Sigmoid colon (tissue), 7 donors: ENCODE results near the gene TMEM63C. TPM values are rescaled to one million over a fixed set of nuclear protein-coding genes. Genes with fewer than 3 reads are reported as not detected.

Experiments used
- DNase-seq: peaks from one replicate; pipeline ENCODE4 v3.0.0-alpha.2; 2019
- H3K27ac ChIP-seq, 4 donors: fragments of 200-600 bp; sonication (generic); one replicate each; pipeline ENCODE4 v1.5.1; 2016 to 2019; ENCODE audit warnings: mild to moderate bottlenecking in 1 of 4
- H3K27me3 ChIP-seq, 3 donors: fragments of 200-600 bp; sonication (generic); one replicate each; pipeline ENCODE4 v1.5.1; 2019; ENCODE audit warnings: mild to moderate bottlenecking in 1 of 3
- H3K36me3 ChIP-seq, 4 donors: fragments of 200-600 bp; sonication (generic); one replicate each; pipeline ENCODE4 v1.5.1; 2016 to 2019
- H3K4me1 ChIP-seq, 4 donors: fragments of 200-600 bp; sonication (generic); one replicate each; pipeline ENCODE4 v1.5.1; 2017 to 2019
- H3K4me3 ChIP-seq, 4 donors: fragments of 200-600 bp; sonication (generic); one replicate each; pipeline ENCODE4 v1.5.1; 2017 to 2019; ENCODE audit warnings: mild to moderate bottlenecking in 2 of 4, moderate library complexity in 1 of 4
- H3K9me3 ChIP-seq, 4 donors: fragments of 200-600 bp in 3 of 4; sonication (generic) in 3 of 4; one replicate each; pipeline versions ENCODE4 v1.5.1 to v1.6.1; 2013 to 2019
- CTCF ChIP-seq, 4 experiments: fragments of 450-650 bp in 3 of 4; fragments of 200-600 bp in 1 of 4; IDR thresholded peaks; one replicate each; pipeline ENCODE4 v1.5.1; 2016 to 2019; ENCODE audit warnings: antibody characterized with exemption in 4 of 4, mild to moderate bottlenecking in 3 of 4, moderate library complexity in 2 of 4
- EP300 ChIP-seq, 4 donors: sonication (generic); formaldehyde crosslinking; IDR thresholded peaks; one replicate each; pipeline ENCODE4 v1.6.1; 2017; ENCODE audit warnings: antibody characterized with exemption in 4 of 4
- POLR2A ChIP-seq, 2 donors: fragments of 450-650 bp; IDR thresholded peaks; one replicate each; pipeline ENCODE4 v1.6.1; 2016; ENCODE audit warnings: antibody characterized with exemption in 2 of 2, mild to moderate bottlenecking in 2 of 2, moderate library complexity in 2 of 2
- POLR2AphosphoS5 ChIP-seq, 4 donors: sonication (generic); formaldehyde crosslinking; IDR thresholded peaks; one replicate each; pipeline ENCODE4 v1.6.1; 2017; ENCODE audit warnings: antibody characterized with exemption in 4 of 4
- WGBS, 2 donors: extraction: QIAGEN DNeasy Blood & Tissue Kit; methylation state at CpG; one replicate each; pipeline ENCODE4 v1.1.7; 2013; 5-methylcytosine and 5-hydroxymethylcytosine counted together
- intact Hi-C: fragments of 100-400 bp; cut with DNase I; formaldehyde crosslinking; loops from one replicate; pipeline ENCODE4 v1.15.1; 2023
- polyA plus RNA-seq, 3 donors: library from polyadenylated mRNA; stranded (reverse); fragments of 200-250 nt; gene quantifications; one replicate each; pipeline ENCODE4 v1.2.3, GENCODE V29; 2013
- total RNA-seq, 4 donors: library from RNA; depleted of rRNA; stranded (reverse); fragments of >200 nt; gene quantifications; one replicate each; pipeline ENCODE4 v1.1.0, GENCODE V29; 2016
- donor health status: healthy with polysubstance abuse.
- donor health status: Bipolar disorder and iron deficiency.
- donor health status: healthy.

TMEM63C gene
- total and polyA plus RNA-seq, 7 donors = 0.28 to 6.5 (median 1.8) TPM

DNA sequence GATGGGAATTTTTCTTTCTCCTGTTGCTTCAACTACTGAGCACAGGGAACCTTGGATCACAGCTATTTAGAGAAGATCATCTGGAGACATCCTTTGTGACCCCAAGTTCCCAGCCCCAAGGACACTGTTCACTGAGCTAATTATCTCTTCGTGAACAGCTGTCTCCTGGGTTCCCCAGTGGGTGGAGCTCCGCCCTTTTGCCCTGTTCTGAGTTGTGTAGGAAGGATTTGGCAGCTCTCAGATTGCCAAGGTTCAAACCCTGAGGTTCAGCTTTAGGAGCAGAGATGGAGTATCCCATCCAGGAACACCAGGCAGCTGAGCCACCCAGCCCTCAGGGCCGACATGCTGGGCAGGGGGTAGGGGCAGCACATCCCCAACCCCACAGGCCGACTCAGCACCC lies 57.4 kb downstream of the TMEM63C start:
- Histone ChIP-seq H3K36me3 (no peaks in the 10 kb centered on the region), H3K27me3 (no peaks in the 10 kb centered on the region), H3K4me1 (no peaks in the 10 kb centered on the region), H3K9me3 (no peaks in the 10 kb centered on the region), H3K27ac (no peak overlapping the region), H3K4me3 (no peak overlapping the region)
- no peak for TF ChIP-seq POLR2A (IDR thresholded peaks at IDR 0.05)
- TF ChIP-seq EP300 (IDR thresholded peaks at IDR 0.05) = no peak
- no peak for TF ChIP-seq CTCF (IDR thresholded peaks at IDR 0.05)
- no peak for TF ChIP-seq POLR2AphosphoS5 (IDR thresholded peaks at IDR 0.05)
- DNase-seq = no peak
- WGBS, 2 donors = 55 to 67% methylated on average over 4 of the region's 4 CpGs
- intact Hi-C loops = no loop called here

DNA sequence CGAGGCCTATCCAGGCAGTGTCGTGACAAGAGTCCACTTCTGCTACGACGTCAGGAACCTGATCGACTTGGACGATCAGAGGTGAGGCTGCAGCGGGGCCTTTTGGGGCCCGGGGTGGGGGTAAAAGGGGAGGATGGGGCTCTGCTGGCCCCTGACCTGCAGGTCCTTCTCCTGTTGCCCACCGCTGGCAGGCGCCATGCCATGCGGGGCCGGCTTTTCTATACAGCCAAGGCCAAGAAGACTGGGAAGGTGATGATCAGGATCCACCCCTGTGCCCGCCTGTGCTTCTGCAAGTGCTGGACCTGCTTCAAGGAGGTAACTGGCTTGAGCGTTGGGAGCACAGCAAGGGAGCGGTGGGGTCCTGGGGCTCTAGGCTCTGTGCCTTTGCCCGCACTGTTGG lies 57.8 kb downstream of the TMEM63C start:
- intact Hi-C loops = no loop called here
- no peaks in the 10 kb centered on the region for H3K9me3 ChIP-seq
- 96% methylated on average over 16 of the region's 16 CpGs for WGBS, 2 donors
- no peaks in the 10 kb centered on the region for H3K27me3 ChIP-seq
- H3K4me1 ChIP-seq = no peaks in the 10 kb centered on the region
- no peak overlapping the region for H3K4me3 ChIP-seq
- no peak for DNase-seq
- TF ChIP-seq POLR2AphosphoS5 (IDR thresholded peaks at IDR 0.05) (no peak), POLR2A (IDR thresholded peaks at IDR 0.05) (no peak), EP300 (IDR thresholded peaks at IDR 0.05) (no peak), CTCF (IDR thresholded peaks at IDR 0.05) (no peak)
- no peaks in the 10 kb centered on the region for H3K36me3 ChIP-seq
- no peak overlapping the region for H3K27ac ChIP-seq

GRCh38 chr14:77240336-77240915 lies 58.8 kb downstream of the TMEM63C start:
- intact Hi-C loops = no loop called here
- no peaks in the 10 kb centered on the region for H3K4me1 ChIP-seq
- WGBS, 2 donors = 82 to 88% methylated on average over 15 of the region's 15 CpGs
- no peaks in the 10 kb centered on the region for H3K36me3 ChIP-seq
- H3K9me3 ChIP-seq = no peaks in the 10 kb centered on the region
- H3K4me3 ChIP-seq = no peak overlapping the region
- no peak for TF ChIP-seq CTCF (IDR thresholded peaks at IDR 0.05)
- no peak for TF ChIP-seq EP300 (IDR thresholded peaks at IDR 0.05)
- TF ChIP-seq POLR2A (IDR thresholded peaks at IDR 0.05) = no peak
- no peak for TF ChIP-seq POLR2AphosphoS5 (IDR thresholded peaks at IDR 0.05)
- no peak for DNase-seq
- H3K27me3 ChIP-seq = no peaks in the 10 kb centered on the region
- H3K27ac ChIP-seq = no peak overlapping the region

- intact Hi-C loops = no loop called here
- no peaks in the 10 kb centered on the region for H3K9me3 ChIP-seq
- WGBS, 2 donors = 50 to 57% methylated on average over 2 of the region's 2 CpGs
These were observed 60.4 kb downstream of the TMEM63C start for GRCh38 chr14:77241955-77242354.

DNA sequence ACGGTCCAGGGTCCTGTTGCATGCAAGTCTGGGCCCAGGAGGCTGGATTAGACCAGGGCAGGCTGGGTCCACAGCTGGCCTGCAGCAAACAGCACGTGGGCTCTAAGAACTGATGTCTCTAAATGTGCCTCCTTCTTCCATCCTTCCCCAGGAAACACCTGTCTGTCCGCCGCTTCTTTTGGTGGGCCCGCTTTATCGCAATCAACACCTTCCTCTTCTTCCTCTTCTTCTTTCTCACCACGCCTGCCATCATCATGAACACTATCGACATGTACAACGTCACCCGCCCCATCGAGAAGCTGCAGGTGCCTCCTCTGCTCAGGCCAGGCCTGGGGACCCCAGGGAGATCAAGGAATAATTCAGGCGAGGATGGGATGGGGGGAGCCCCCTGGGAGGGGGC lies 61.2 kb downstream of the TMEM63C start:
- Histone ChIP-seq H3K27ac (no peak overlapping the region), H3K27me3 (no peaks in the 10 kb centered on the region), H3K9me3 (no peaks in the 10 kb centered on the region), H3K4me1 (no peaks in the 10 kb centered on the region), H3K36me3 (no peaks in the 10 kb centered on the region), H3K4me3 (no peak overlapping the region)
- intact Hi-C loops = no loop called here
- 52 to 86% methylated on average over 12 of the region's 12 CpGs for WGBS, 2 donors
- TF ChIP-seq POLR2A (IDR thresholded peaks at IDR 0.05) = no peak
- no peak for TF ChIP-seq POLR2AphosphoS5 (IDR thresholded peaks at IDR 0.05)
- no peak for TF ChIP-seq CTCF (IDR thresholded peaks at IDR 0.05)
- no peak for TF ChIP-seq EP300 (IDR thresholded peaks at IDR 0.05)
- DNase-seq = no peak

More at GRCh38 chr14:77241955-77242354, 60.4 kb downstream of the TMEM63C start:
- DNase-seq = no peak
- no peak overlapping the region for H3K27ac ChIP-seq
- H3K4me1 ChIP-seq = no peaks in the 10 kb centered on the region
- H3K36me3 ChIP-seq = no peaks in the 10 kb centered on the region
- H3K4me3 ChIP-seq = no peak overlapping the region
- H3K27me3 ChIP-seq = no peaks in the 10 kb centered on the region
- no peak for TF ChIP-seq POLR2AphosphoS5 (IDR thresholded peaks at IDR 0.05)
- no peak for TF ChIP-seq POLR2A (IDR thresholded peaks at IDR 0.05)
